CD4-positive, alpha-beta memory T cell (primary cell): ENCODE results near the gene STAT3. TPM values are rescaled to one million over a fixed set of nuclear protein-coding genes. Genes with fewer than 3 reads are reported as not detected.

Experiments
- CTCF ChIA-PET: fragments of 350-600 bp; sonication (Branson Sonifier 250); formaldehyde crosslinking; loops from one replicate; lab custom pipeline; 2021; ENCODE audit warnings: inconsistent platforms; ENCODE audit not compliant: partially characterized antibody; lab: Charles Lee
- POLR2A ChIA-PET: fragments of 350-600 bp; sonication (Branson Sonifier 250); formaldehyde crosslinking; loops from one replicate; lab custom pipeline; 2021; ENCODE audit not compliant: partially characterized antibody; lab: Charles Lee
- DNase-seq, 5 donors: peaks; one replicate each; pipeline versions ENCODE4 v3.0.0 to v3.0.0-alpha.2; 2020 to 2022; ENCODE audit warnings: mixed read lengths in 1 of 5
- H3K27ac ChIP-seq: one replicate; pipeline ENCODE4 v1.7.0; 2013; ENCODE audit warnings: low read depth, low read length
- H3K27me3 ChIP-seq: 2 replicates; pipeline ENCODE4 v1.7.0; 2013; ENCODE audit warnings: mild to moderate bottlenecking, low read length, moderate library complexity; ENCODE audit not compliant: insufficient read depth
- H3K36me3 ChIP-seq: 2 replicates; pipeline ENCODE4 v1.7.0; 2013; ENCODE audit warnings: mild to moderate bottlenecking, low read length, moderate library complexity; ENCODE audit not compliant: insufficient read depth
- H3K4me1 ChIP-seq: 2 replicates; pipeline ENCODE4 v1.7.0; 2013; ENCODE audit warnings: mild to moderate bottlenecking, low read length, moderate library complexity; ENCODE audit not compliant: insufficient read depth
- H3K4me3 ChIP-seq, 2 donors: one replicate each; pipeline ENCODE4 v1.7.0; 2013; ENCODE audit warnings: low read length in 2 of 2, mild to moderate bottlenecking in 1 of 2
- H3K9me3 ChIP-seq, 2 donors: one replicate each; pipeline ENCODE4 v1.7.0; 2013; ENCODE audit warnings: low read length in 2 of 2, control low read depth in 1 of 2; ENCODE audit not compliant: control insufficient read depth in 1 of 2
- H3K27ac Mint-ChIP-seq, 7 donors: one replicate each; pipeline ENCODE4 v1.8.0; 2020 to 2021; ENCODE audit warnings: mixed read lengths in 7 of 7, mild to moderate bottlenecking in 6 of 7, inconsistent platforms in 3 of 7, moderate library complexity in 3 of 7
- H3K27me3 Mint-ChIP-seq, 2 donors: one replicate each; pipeline ENCODE4 v1.8.0; 2020 to 2021; ENCODE audit warnings: mixed read lengths in 2 of 2
- H3K36me3 Mint-ChIP-seq, 2 donors: one replicate each; pipeline ENCODE4 v1.8.0; 2020 to 2021; ENCODE audit warnings: mixed read lengths in 2 of 2, inconsistent platforms in 1 of 2, mild to moderate bottlenecking in 1 of 2
- H3K4me1 Mint-ChIP-seq, 4 donors: one replicate each; pipeline ENCODE4 v1.8.0; 2020 to 2021; ENCODE audit warnings: mixed read lengths in 4 of 4, mild to moderate bottlenecking in 1 of 4
- H3K4me3 Mint-ChIP-seq, 8 donors: one replicate each; pipeline ENCODE4 v1.8.0; 2020 to 2021; ENCODE audit warnings: mixed read lengths in 8 of 8, mild to moderate bottlenecking in 7 of 8, moderate library complexity in 6 of 8, inconsistent platforms in 3 of 8
- H3K9me3 Mint-ChIP-seq, 8 donors: one replicate each; pipeline ENCODE4 v1.8.0; 2020 to 2021; ENCODE audit warnings: mixed read lengths in 8 of 8, mild to moderate bottlenecking in 5 of 8, inconsistent platforms in 3 of 8, moderate library complexity in 1 of 8
- intact Hi-C: fragments of 100-400 bp; cut with micrococcal nuclease; formaldehyde crosslinking; loops from one replicate; pipeline ENCODE4 v1.15.1; 2023
- polyA plus RNA-seq, 2 donors: library from polyadenylated mRNA; unstranded; fragments of 300-500 nt; fragmentation: Illumina TruSeq; gene quantifications; one replicate each; pipeline ENCODE4 v1.2.3, GENCODE V29; 2021
- total RNA-seq, 2 experiments: library from RNA; stranded (reverse); gene quantifications; one replicate each; pipeline ENCODE4 v1.2.3, GENCODE V29; 2021

STAT3 gene
- total and polyA plus RNA-seq, 4 experiments from 2014 or later: 103 to 147 (median 130) TPM

DNA sequence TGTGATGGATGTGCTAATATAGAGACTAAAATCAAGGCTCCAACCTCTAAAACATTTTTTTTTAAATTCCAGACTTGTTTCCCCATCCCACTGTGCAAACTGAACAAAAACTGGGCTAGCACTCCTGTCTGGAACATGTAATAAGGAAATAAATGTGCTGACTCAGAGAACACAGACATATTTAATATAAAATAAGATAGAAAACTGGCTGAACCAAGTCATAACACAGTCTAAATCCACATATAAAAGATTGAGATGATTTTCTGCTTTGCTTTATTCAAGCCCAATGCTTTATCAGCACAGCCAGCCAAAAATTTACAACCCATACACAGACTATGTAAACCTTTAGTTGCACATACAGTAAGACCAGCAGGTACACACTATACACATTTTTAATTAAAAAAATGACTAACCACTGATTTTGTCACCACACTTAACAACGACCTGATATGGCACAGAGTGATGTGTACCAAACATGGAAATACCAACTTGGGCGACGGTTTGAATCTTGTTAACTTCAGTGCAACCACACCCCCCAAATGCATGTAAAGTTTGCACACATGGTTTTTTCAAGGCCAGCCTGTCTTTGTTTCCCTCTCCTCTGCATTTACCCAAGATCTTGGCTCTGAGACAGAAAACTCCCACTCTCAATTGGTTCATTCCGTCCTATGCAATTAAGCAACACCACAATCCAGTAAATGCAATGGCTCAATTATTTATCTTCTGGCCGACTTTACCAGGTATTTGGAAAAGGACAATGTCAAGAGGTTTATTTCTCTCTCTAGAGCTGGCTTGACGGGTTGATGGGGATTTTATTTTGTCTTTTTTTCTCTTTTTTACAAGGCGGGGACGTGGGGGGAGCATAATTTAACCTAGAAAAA, 1.2 kb downstream of the STAT3 start:
- Mint-ChIP-seq H3K27ac (peak overlapping the region; percentile 99 to 100 (median 100)), H3K36me3 (peaks cover 0 to 20% of the 10 kb centered on the region in 2 donors), H3K4me3 (peak overlapping the region; percentile 93 to 99 (median 96)), H3K9me3 (peaks cover 0 to 3% (median 0%) of the 10 kb centered on the region in 8 donors), H3K27me3 (no peaks in the 10 kb centered on the region), H3K4me1 (peaks cover 29 to 69% (median 47%) of the 10 kb centered on the region in 4 donors)
- Histone ChIP-seq H3K9me3 (no peaks in the 10 kb centered on the region), H3K27me3 (no peaks in the 10 kb centered on the region), H3K27ac (peak overlapping the region; percentile 99), H3K36me3 (no peaks in the 10 kb centered on the region), H3K4me1 (peaks cover 48% of the 10 kb centered on the region), H3K4me3 (peak overlapping the region; percentile 77 to 86)
- peak in 3 of 5 donors; percentile 18 to 57 (median 29) for DNase-seq
- intact Hi-C loops: loop anchor here (5.0 to 10.0 kb wide), 2 partner anchors 65 to 702 kb away; partner anchors contain the start of gene EIF1
- CTCF ChIA-PET: interaction anchor here (0.6 to 1.5 kb wide), 3 partner anchors 25 to 1833 kb away, joined by 3 to 4 read pairs (median 3); partner anchors contain the start of gene UBTF
- POLR2A ChIA-PET: interaction anchor here (0.6 to 3.4 kb wide), 7 partner anchors 8 to 275 kb away, joined by 3 to 40 read pairs (median 12); partner anchors contain the start of genes DHX58, GHDC and KAT2A

DNA sequence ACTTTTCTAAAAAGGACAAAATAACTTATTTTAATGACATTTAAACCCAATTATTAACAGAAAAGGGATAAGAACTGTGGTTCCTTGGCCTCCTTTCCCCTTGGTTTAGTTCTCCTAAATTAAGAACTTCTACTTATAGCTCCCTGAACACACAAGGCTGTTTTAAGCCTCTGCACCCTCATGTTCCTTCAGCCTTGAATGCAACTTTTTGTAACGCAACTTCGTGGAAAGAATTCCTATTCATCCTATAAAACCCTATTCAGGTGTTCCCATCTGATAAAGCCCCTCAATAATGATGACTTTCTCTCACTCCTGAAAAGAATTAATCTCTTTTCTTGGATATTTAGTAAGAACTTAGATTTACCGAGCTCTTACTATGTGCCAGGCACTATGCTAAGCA, 6.3 kb downstream of the STAT3 start:
- peaks cover 67% of the 10 kb centered on the region for H3K4me1 ChIP-seq
- H3K4me1 Mint-ChIP-seq: peaks cover 44 to 83% (median 67%) of the 10 kb centered on the region in 4 donors

DNA sequence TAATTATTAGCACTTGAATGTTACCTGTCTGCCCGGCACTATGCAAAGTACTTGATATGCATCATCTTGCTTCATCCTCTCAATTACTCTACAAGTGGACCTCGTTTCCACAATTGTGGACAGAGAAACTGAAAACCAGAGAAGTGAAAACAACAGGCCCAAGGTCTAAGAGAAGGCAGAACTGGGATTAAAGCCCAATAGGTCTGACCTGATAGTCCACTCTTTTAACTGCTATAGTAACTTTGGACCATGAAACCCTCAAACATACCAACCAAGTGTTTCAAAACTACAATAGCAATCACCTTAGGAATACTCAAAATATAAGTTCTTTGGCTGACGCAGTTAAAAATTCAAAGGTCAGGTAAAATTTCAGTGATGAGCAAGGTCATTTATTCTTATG, 7.3 kb downstream of the STAT3 start:
- H3K27me3 ChIP-seq: no peaks in the 10 kb centered on the region
- peaks cover 4 to 16% of the 10 kb centered on the region in 2 donors for H3K36me3 Mint-ChIP-seq
- intact Hi-C loops: loop anchor here (10.0 kb wide), 1 partner anchor 696 kb away; the partner anchor contains the start of gene EIF1
- peak overlapping the region in 1 of 8 donors; percentile 4 for H3K4me3 Mint-ChIP-seq
- no peak overlapping the region for H3K27ac ChIP-seq
- H3K4me1 ChIP-seq: peaks cover 61% of the 10 kb centered on the region
- CTCF ChIA-PET: no interaction called here
- H3K27ac Mint-ChIP-seq: peak overlapping the region in 2 of 7 donors; percentile 1 to 43
- POLR2A ChIA-PET: interaction anchor here (3.8 kb wide), 1 partner anchor 8 kb away, joined by 36 read pairs; the partner anchor contains the start of gene STAT3
- H3K36me3 ChIP-seq: no peaks in the 10 kb centered on the region
- no peak for DNase-seq
- H3K9me3 ChIP-seq: no peaks in the 10 kb centered on the region
- H3K4me1 Mint-ChIP-seq: peaks cover 38 to 78% (median 59%) of the 10 kb centered on the region in 4 donors
- H3K27me3 Mint-ChIP-seq: no peaks in the 10 kb centered on the region
- H3K4me3 ChIP-seq: no peak overlapping the region
- H3K9me3 Mint-ChIP-seq: no peaks in the 10 kb centered on the region

More for the DNA sequence above, 6.3 kb downstream of the STAT3 start:
- no peaks in the 10 kb centered on the region for H3K27me3 Mint-ChIP-seq
- no peaks in the 10 kb centered on the region for H3K9me3 Mint-ChIP-seq
- ChIA-PET POLR2A (no interaction called here), CTCF (no interaction called here)
- H3K4me3 Mint-ChIP-seq: peak overlapping the region in 2 of 8 donors; percentile 9 to 43
- no peak for DNase-seq
- peak overlapping the region in 4 of 7 donors; percentile 40 to 76 (median 66) for H3K27ac Mint-ChIP-seq
- intact Hi-C loops: loop anchor here (10.0 kb wide), 1 partner anchor 697 kb away; the partner anchor contains the start of gene EIF1
- Histone ChIP-seq H3K27me3 (no peaks in the 10 kb centered on the region), H3K4me3 (no peak overlapping the region), H3K27ac (no peak overlapping the region), H3K9me3 (no peaks in the 10 kb centered on the region), H3K36me3 (no peaks in the 10 kb centered on the region)
- H3K36me3 Mint-ChIP-seq: peaks cover 4 to 19% of the 10 kb centered on the region in 2 donors

DNA sequence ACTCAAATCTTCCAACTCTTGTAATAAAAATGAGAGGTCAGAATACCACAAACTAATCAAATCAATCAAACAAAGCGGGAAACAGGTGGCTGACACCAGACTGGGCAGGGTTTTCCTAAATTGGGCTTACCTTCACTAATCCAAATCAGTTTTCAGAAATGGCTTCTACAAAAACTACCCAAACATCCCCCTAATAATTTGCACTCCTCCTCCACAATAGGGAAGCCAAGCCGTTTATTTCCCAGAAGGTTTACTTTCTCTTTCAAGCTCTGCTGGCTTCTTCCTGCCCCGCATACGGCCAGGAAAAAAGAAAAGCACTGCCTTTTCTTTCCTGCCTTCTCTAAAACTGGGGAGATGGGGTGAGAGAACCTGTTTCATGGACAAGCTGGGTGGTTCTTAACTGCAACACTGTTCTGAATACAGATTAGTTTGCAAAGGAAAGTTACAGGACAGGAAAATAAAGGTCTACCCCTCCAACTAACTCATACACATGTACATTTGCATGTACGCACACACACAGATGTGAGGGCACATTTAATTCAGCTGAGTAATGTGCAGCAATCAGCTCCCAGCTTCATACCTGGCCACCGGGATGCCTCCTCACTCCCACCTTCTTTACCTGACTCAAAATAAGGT, 9.2 kb downstream of the STAT3 start:
- Mint-ChIP-seq H3K36me3 (peaks cover 4 to 15% of the 10 kb centered on the region in 2 donors), H3K27me3 (no peaks in the 10 kb centered on the region), H3K27ac (peak overlapping the region; percentile 67 to 91 (median 86)), H3K4me1 (peaks cover 38 to 79% (median 59%) of the 10 kb centered on the region in 4 donors), H3K4me3 (peak overlapping the region; percentile 79 to 91 (median 85)), H3K9me3 (no peaks in the 10 kb centered on the region)
- no peaks in the 10 kb centered on the region for H3K27me3 ChIP-seq
- peaks cover 44% of the 10 kb centered on the region for H3K4me1 ChIP-seq
- intact Hi-C loops: no loop called here
- POLR2A ChIA-PET: interaction anchor here (0.8 to 3.8 kb wide), 3 partner anchors 8 to 13 kb away, joined by 3 to 36 read pairs (median 3); partner anchors contain the start of gene STAT3
- H3K36me3 ChIP-seq: no peaks in the 10 kb centered on the region
- CTCF ChIA-PET: interaction anchor here (0.6 to 1.2 kb wide), 3 partner anchors 27 to 67 kb away, joined by 3 to 4 read pairs (median 3); no protein-coding TSS in a partner anchor
- H3K27ac ChIP-seq: peak overlapping the region; percentile 28
- DNase-seq: peak in 1 of 5 donors; percentile 18
- no peaks in the 10 kb centered on the region for H3K9me3 ChIP-seq
- H3K4me3 ChIP-seq: peak overlapping the region in 1 of 2 donors; percentile 20

DNA sequence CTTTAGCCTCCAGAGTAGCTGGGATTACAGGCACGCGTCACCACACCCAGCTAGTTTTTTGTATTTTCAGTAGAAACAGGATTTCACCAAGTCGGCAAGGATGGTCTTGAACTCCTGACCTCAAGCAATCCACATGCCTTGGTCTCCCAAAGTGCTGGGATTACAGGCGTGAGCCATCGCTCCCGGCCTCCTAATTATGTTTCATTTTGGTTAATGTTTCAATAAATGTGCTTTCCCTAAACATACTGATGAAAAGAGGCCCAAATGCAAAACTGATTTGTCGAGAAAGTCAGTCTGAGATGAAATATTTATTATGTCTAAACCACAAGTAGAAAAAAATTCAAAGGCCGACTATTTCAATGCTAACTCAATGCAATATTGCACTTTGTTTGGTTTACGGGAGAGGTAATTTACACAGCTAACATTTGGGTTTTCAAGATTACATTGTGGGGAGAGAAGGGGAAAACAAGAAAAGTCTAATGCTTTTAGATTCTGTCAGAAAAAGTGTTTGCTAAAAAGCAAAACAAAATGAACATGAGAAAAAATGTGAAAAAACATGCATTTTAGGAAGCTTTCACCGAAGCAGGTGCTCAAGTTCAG, 9.8 kb downstream of the STAT3 start:
- Mint-ChIP-seq H3K9me3 (no peaks in the 10 kb centered on the region), H3K27ac (peak overlapping the region in 6 of 7 donors; percentile 30 to 91 (median 86)), H3K36me3 (peaks cover 4 to 13% of the 10 kb centered on the region in 2 donors), H3K4me3 (peak overlapping the region; percentile 79 to 91 (median 85)), H3K4me1 (peaks cover 36 to 75% (median 59%) of the 10 kb centered on the region in 4 donors), H3K27me3 (no peaks in the 10 kb centered on the region)
- POLR2A ChIA-PET: interaction anchor here (0.8 to 3.8 kb wide), 4 partner anchors 9 to 18 kb away, joined by 3 to 36 read pairs (median 3); partner anchors contain the start of gene STAT3
- DNase-seq: no peak
- no peaks in the 10 kb centered on the region for H3K9me3 ChIP-seq
- H3K4me3 ChIP-seq: peak overlapping the region in 1 of 2 donors; percentile 20
- H3K36me3 ChIP-seq: no peaks in the 10 kb centered on the region
- no peaks in the 10 kb centered on the region for H3K27me3 ChIP-seq
- CTCF ChIA-PET: interaction anchor here (0.7 to 1.4 kb wide), 5 partner anchors 28 to 466 kb away, joined by 3 to 4 read pairs (median 3); no protein-coding TSS in a partner anchor
- peaks cover 41% of the 10 kb centered on the region for H3K4me1 ChIP-seq
- intact Hi-C loops: no loop called here
- H3K27ac ChIP-seq: peak overlapping the region; percentile 28

DNA sequence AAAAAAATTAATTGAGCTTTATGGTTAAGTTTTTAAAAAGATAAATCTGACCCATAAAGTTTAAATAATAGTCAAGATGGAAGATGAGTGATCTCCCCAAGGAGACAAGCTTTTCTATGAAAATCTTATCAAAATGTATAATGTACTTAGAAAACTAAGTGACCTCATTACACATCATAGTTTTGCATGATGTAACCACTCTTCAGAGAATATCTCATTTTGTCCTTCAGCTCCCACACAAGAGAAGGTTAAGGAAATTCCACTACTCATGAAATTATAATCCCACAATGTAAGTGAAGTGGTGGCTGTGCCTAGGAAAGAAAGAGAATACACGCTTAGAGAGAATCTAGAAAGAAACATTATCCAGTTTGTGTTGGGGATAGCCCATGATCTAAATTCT, 14.3 kb downstream of the STAT3 start:
- peaks cover 31 to 53% (median 43%) of the 10 kb centered on the region in 4 donors for H3K4me1 Mint-ChIP-seq
- CTCF ChIA-PET: interaction anchor here (0.7 kb wide), 1 partner anchor 173 kb away, joined by 3 read pairs; no protein-coding TSS in a partner anchor
- POLR2A ChIA-PET: interaction anchor here (0.6 kb wide), 2 partner anchors 32 to 408 kb away, joined by 3 read pairs; no protein-coding TSS in a partner anchor
- H3K27me3 Mint-ChIP-seq: no peaks in the 10 kb centered on the region
- DNase-seq: no peak
- peaks cover 32% of the 10 kb centered on the region for H3K4me1 ChIP-seq
- intact Hi-C loops: no loop called here
- H3K36me3 Mint-ChIP-seq: peaks cover 10 to 12% of the 10 kb centered on the region in 2 donors
- H3K36me3 ChIP-seq: peaks cover 6% of the 10 kb centered on the region
- no peak overlapping the region for H3K27ac ChIP-seq
- peak overlapping the region in 2 of 7 donors; percentile 43 to 54 for H3K27ac Mint-ChIP-seq
- H3K9me3 Mint-ChIP-seq: peaks cover 0 to 2% (median 0%) of the 10 kb centered on the region in 8 donors
- H3K4me3 Mint-ChIP-seq: no peak overlapping the region
- no peak overlapping the region for H3K4me3 ChIP-seq
- H3K9me3 ChIP-seq: no peaks in the 10 kb centered on the region
- H3K27me3 ChIP-seq: no peaks in the 10 kb centered on the region
